Neural progenitor cell (in vitro differentiated cells): ENCODE data around the gene UBE2G2. TPM values are rescaled to one million over a fixed set of nuclear protein-coding genes. Genes with fewer than 3 reads are reported as not detected.

Experiments
- DNase-seq: peaks from one replicate; pipeline ENCODE4 v3.0.0-alpha.2; 2016; ENCODE audit warnings: low spot score
- H2AFZ ChIP-seq: fragments of 200-600 bp; sonication (generic); replicated peaks from 2 replicates; pipeline ENCODE4 v1.6.1; 2016; ENCODE audit warnings: antibody characterized with exemption
- H3F3A ChIP-seq: fragments of 200-600 bp; sonication (generic); 2 replicates; pipeline ENCODE4 v1.6.1; 2016; ENCODE audit warnings: antibody characterized with exemption, low read depth
- H3K27ac ChIP-seq: fragments of 200-600 bp; sonication (generic); 2 replicates; pipeline ENCODE4 v1.5.1; 2016; ENCODE audit warnings: mild to moderate bottlenecking
- H3K27me3 ChIP-seq: fragments of 200-600 bp; sonication (generic); 2 replicates; pipeline ENCODE4 v1.6.1; 2016; ENCODE audit warnings: mild to moderate bottlenecking, moderate library complexity
- H3K36me3 ChIP-seq: fragments of 200-600 bp; sonication (generic); 2 replicates; pipeline ENCODE4 v1.5.1; 2016
- H3K4me1 ChIP-seq: fragments of 200-600 bp; sonication (generic); 2 replicates; pipeline ENCODE4 v1.6.1; 2016; ENCODE audit warnings: mixed run types
- H3K4me2 ChIP-seq: fragments of 200-600 bp; sonication (generic); 2 replicates; pipeline ENCODE4 v1.6.1; 2016
- H3K4me3 ChIP-seq: fragments of 200-600 bp; sonication (generic); 2 replicates; pipeline ENCODE4 v1.5.1; 2016
- H3K79me2 ChIP-seq: fragments of 200-600 bp; sonication (generic); 2 replicates; pipeline ENCODE4 v1.6.1; 2016; ENCODE audit warnings: low read depth
- H3K9ac ChIP-seq: fragments of 200-600 bp; sonication (generic); 2 replicates; pipeline ENCODE4 v1.6.1; 2016
- H3K9me3 ChIP-seq: fragments of 200-600 bp; sonication (generic); 2 replicates; pipeline ENCODE4 v1.5.1; 2016; ENCODE audit warnings: low read depth
- H4K20me1 ChIP-seq: fragments of 200-600 bp; sonication (generic); 2 replicates; pipeline ENCODE4 v1.6.1; 2016; ENCODE audit warnings: low read depth
- H3K27ac Mint-ChIP-seq: 3 replicates; pipeline ENCODE4 v1.8.0; 2021; ENCODE audit warnings: mixed read lengths
- H3K27me3 Mint-ChIP-seq: 2 replicates; pipeline ENCODE4 v1.8.0; 2022; ENCODE audit warnings: low read depth, mild to moderate bottlenecking, inconsistent platforms, moderate library complexity, mixed read lengths; ENCODE audit not compliant: insufficient read depth
- H3K36me3 Mint-ChIP-seq: 3 replicates; pipeline ENCODE4 v1.8.0; 2021; ENCODE audit warnings: mixed read lengths
- H3K4me1 Mint-ChIP-seq: 3 replicates; pipeline ENCODE4 v1.8.0; 2021; ENCODE audit warnings: mixed read lengths
- H3K4me3 Mint-ChIP-seq: 3 replicates; pipeline ENCODE4 v1.8.0; 2021; ENCODE audit warnings: mild to moderate bottlenecking, moderate library complexity, mixed read lengths
- H3K9me3 Mint-ChIP-seq: 3 replicates; pipeline ENCODE4 v1.8.0; 2020; ENCODE audit warnings: mixed read lengths
- CTCF ChIP-seq: fragments of 200-600 bp; sonication (generic); IDR thresholded peaks from 2 replicates; pipeline ENCODE4 v1.5.1; 2017; ENCODE audit warnings: antibody characterized with exemption, mild to moderate bottlenecking
- EZH2 ChIP-seq: fragments of 200-600 bp; sonication (generic); IDR thresholded peaks from 2 replicates; pipeline ENCODE4 v1.6.1; 2017; ENCODE audit warnings: antibody characterized with exemption, mild to moderate bottlenecking, moderate library complexity
- EZH2phosphoT487 ChIP-seq: fragments of 200-600 bp; sonication (generic); IDR thresholded peaks from 2 replicates; pipeline ENCODE4 v1.6.1; 2017; ENCODE audit warnings: antibody characterized with exemption
- total RNA-seq: library from RNA; depleted of rRNA; stranded (reverse); fragments of >200 nt; gene quantifications from 2 replicates; pipeline ENCODE4 v1.2.3, GENCODE V29; 2015; ENCODE audit warnings: low replicate concordance

The UBE2G2 gene
- total RNA-seq, 1 donor from 2014 or later = 83.1 TPM

GRCh38 chr21:44735821-44736220, 65.8 kb downstream of the UBE2G2 start:
- no peak overlapping the region for H2AFZ ChIP-seq
- no peak overlapping the region for H3K27ac ChIP-seq

GRCh38 chr21:44734841-44735240, 66.8 kb downstream of the UBE2G2 start:
- Histone ChIP-seq H3K79me2 (no peaks in the 10 kb centered on the region), H3K4me2 (no peak overlapping the region), H3F3A (no peaks in the 10 kb centered on the region), H2AFZ (no peak overlapping the region), H3K27me3 (no peaks in the 10 kb centered on the region), H4K20me1 (no peaks in the 10 kb centered on the region), H3K9ac (no peak overlapping the region), H3K4me3 (no peak overlapping the region), H3K4me1 (no peaks in the 10 kb centered on the region), H3K9me3 (no peaks in the 10 kb centered on the region), H3K27ac (no peak overlapping the region), H3K36me3 (no peaks in the 10 kb centered on the region)
- H3K27me3 Mint-ChIP-seq = peaks cover 7% of the 10 kb centered on the region
- no peak for DNase-seq
- H3K36me3 Mint-ChIP-seq = no peaks in the 10 kb centered on the region
- peaks cover 10% of the 10 kb centered on the region for H3K9me3 Mint-ChIP-seq
- TF ChIP-seq EZH2phosphoT487 (no peak), CTCF (no peak), EZH2 (no peak)
- H3K27ac Mint-ChIP-seq = peak overlapping the region; percentile 25
- H3K4me1 Mint-ChIP-seq = peaks cover 8% of the 10 kb centered on the region
- H3K4me3 Mint-ChIP-seq = no peak overlapping the region

More at GRCh38 chr21:44735821-44736220, 65.8 kb downstream of the UBE2G2 start:
- peaks cover 7% of the 10 kb centered on the region for H3K27me3 Mint-ChIP-seq
- no peak overlapping the region for H3K9ac ChIP-seq
- H3K36me3 Mint-ChIP-seq = no peaks in the 10 kb centered on the region
- H3K4me2 ChIP-seq = no peak overlapping the region
- no peaks in the 10 kb centered on the region for H4K20me1 ChIP-seq
- no peaks in the 10 kb centered on the region for H3K4me1 ChIP-seq
- H3F3A ChIP-seq = no peaks in the 10 kb centered on the region
- no peaks in the 10 kb centered on the region for H3K36me3 ChIP-seq
- no peaks in the 10 kb centered on the region for H3K9me3 ChIP-seq
- TF ChIP-seq CTCF = no peak
- no peak for TF ChIP-seq EZH2phosphoT487
- TF ChIP-seq EZH2 = no peak
- no peaks in the 10 kb centered on the region for H3K79me2 ChIP-seq
- peaks cover 11% of the 10 kb centered on the region for H3K4me1 Mint-ChIP-seq
- no peak overlapping the region for H3K4me3 Mint-ChIP-seq
- H3K4me3 ChIP-seq = no peak overlapping the region
- peaks cover 6% of the 10 kb centered on the region for H3K9me3 Mint-ChIP-seq
- no peak for DNase-seq
- no peak overlapping the region for H3K27ac Mint-ChIP-seq
- H3K27me3 ChIP-seq = no peaks in the 10 kb centered on the region

GRCh38 chr21:44734026-44734745, 67.4 kb downstream of the UBE2G2 start:
- Histone ChIP-seq H3K79me2 (no peaks in the 10 kb centered on the region), H3K27me3 (no peaks in the 10 kb centered on the region), H3K4me2 (no peak overlapping the region), H3K4me1 (no peaks in the 10 kb centered on the region), H3K9ac (no peak overlapping the region), H4K20me1 (no peaks in the 10 kb centered on the region), H2AFZ (no peak overlapping the region), H3K27ac (no peak overlapping the region), H3K4me3 (no peak overlapping the region), H3K36me3 (no peaks in the 10 kb centered on the region), H3K9me3 (no peaks in the 10 kb centered on the region), H3F3A (no peaks in the 10 kb centered on the region)
- no peak overlapping the region for H3K27ac Mint-ChIP-seq
- no peaks in the 10 kb centered on the region for H3K36me3 Mint-ChIP-seq
- H3K9me3 Mint-ChIP-seq = peaks cover 11% of the 10 kb centered on the region
- H3K4me1 Mint-ChIP-seq = peaks cover 8% of the 10 kb centered on the region
- peaks cover 7% of the 10 kb centered on the region for H3K27me3 Mint-ChIP-seq
- no peak for TF ChIP-seq EZH2phosphoT487
- no peak for TF ChIP-seq EZH2
- TF ChIP-seq CTCF = no peak
- no peak for DNase-seq
- no peak overlapping the region for H3K4me3 Mint-ChIP-seq
